Right lobe of liver (tissue), 6 donors: Measurements from ENCODE around the gene RSRP1. TPM values are rescaled to one million over a fixed set of nuclear protein-coding genes. Genes with fewer than 3 reads are reported as not detected.
"Not testable (repeated sequence)": the region's sequence is repeated elsewhere in the genome, so short reads cannot be mapped to it uniquely, and the experiment has no call there.

ENCODE experiments used
- ATAC-seq, 4 donors: fragments of 200-7000 bp; cut with Tn5 transposase; one replicate each; pipeline ENCODE4 v1.9.1; 2020; ENCODE audit warnings: mild to moderate bottlenecking in 4 of 4, moderate library complexity in 4 of 4
- DNase-seq, 3 donors: peaks; one replicate each; pipeline ENCODE4 v3.0.0-alpha.2; 2020
- H3K27ac ChIP-seq, 3 donors: fragments of 200-600 bp; one replicate each; pipeline ENCODE4 v1.8.0; 2022
- H3K27me3 ChIP-seq, 2 donors: fragments of 200-600 bp; one replicate each; pipeline ENCODE4 v1.8.0; 2022
- H3K36me3 ChIP-seq, 4 donors: fragments of 200-600 bp; sonication (generic) in 1 of 4; one replicate each; pipeline versions ENCODE4 v1.5.1 to v1.8.0; 2017 to 2022; ENCODE audit warnings: control low read depth in 1 of 4
- H3K4me1 ChIP-seq, 4 donors: fragments of 200-600 bp; sonication (generic) in 1 of 4; one replicate each; pipeline versions ENCODE4 v1.5.1 to v1.8.0; 2017 to 2022; ENCODE audit warnings: control low read depth in 1 of 4
- H3K4me3 ChIP-seq, 3 donors: fragments of 200-600 bp; one replicate each; pipeline ENCODE4 v1.8.0; 2022
- H3K9me3 ChIP-seq, 4 donors: fragments of 200-600 bp; sonication (generic) in 1 of 4; one replicate each; pipeline versions ENCODE4 v1.5.1 to v1.8.0; 2017 to 2022; ENCODE audit warnings: control low read depth in 1 of 4
- whole genome bisulfite sequencing: methylation state at CpG from one replicate; pipeline ENCODE4 v1.1.6; 2018; ENCODE audit warnings: low coverage, low lambda C conversion rate; ENCODE audit not compliant: insufficient coverage; ENCODE audit errors: missing lambda C conversion rate; 5-methylcytosine and 5-hydroxymethylcytosine counted together
- intact Hi-C, 2 donors: fragments of 100-400 bp; cut with DNase I; formaldehyde crosslinking; loops; one replicate each; pipeline versions ENCODE4 v1.11.2 to v1.14.1; 2022
- total RNA-seq, 6 experiments: library from RNA; depleted of rRNA in 2 of 6; stranded (reverse); fragments of >200 nt in 2 of 6; fragmentation: NEBNext Ultra II Directional in 3 of 6; extraction: Animal tissue kit (Norgen Biotek cat#: 25700) in 3 of 6; gene quantifications; one replicate each; pipeline versions ENCODE4 v1.1.0 to v1.2.4, GENCODE V29; 2016 to 2023
- donor health status: DM: no; HTN: yes; CAD: no.
- donor health status: DM: no; HTN: no; CAD: no.
- donor health status: DM: no; HTN: no; CAD: no.
- donor health status: DM: no; HTN: yes; CAD: no.
- donor health status: DM: no; HTN: yes; CAD: no.

The RSRP1 gene
- total RNA-seq, 6 experiments from 2014 or later, result 32.1 to 52.1 (median 40.2) TPM

DNA sequence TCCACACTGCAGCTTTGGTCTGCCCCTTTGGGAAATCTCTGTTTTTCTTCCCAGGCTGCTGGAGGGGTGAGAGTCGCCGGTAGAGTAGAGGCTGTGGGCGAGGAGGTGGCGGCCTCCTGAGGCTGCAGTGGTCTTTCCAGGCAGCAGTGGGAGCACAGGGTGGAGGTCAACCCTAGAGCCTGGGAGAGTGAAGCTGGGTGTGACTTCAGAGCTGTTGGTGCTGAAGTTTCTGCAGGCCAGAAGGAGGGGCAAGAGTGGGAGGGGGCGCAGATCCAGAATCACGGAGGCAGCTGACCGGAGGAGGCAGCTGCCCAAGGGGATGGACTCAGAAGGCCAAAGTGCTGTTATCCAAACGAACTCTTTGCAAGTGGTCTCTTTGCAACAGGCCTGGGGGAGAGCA lies 31.5 kb upstream of the RSRP1 start:
- DNase-seq, H3K4me1 ChIP-seq, ATAC-seq, H3K27me3 ChIP-seq, H3K9me3 ChIP-seq, H3K27ac ChIP-seq, H3K4me3 ChIP-seq, H3K36me3 ChIP-seq, intact Hi-C loops: not testable (repeated sequence)
- whole genome bisulfite sequencing, result no CpG with 5 or more reads among the region's 8 CpGs

DNA sequence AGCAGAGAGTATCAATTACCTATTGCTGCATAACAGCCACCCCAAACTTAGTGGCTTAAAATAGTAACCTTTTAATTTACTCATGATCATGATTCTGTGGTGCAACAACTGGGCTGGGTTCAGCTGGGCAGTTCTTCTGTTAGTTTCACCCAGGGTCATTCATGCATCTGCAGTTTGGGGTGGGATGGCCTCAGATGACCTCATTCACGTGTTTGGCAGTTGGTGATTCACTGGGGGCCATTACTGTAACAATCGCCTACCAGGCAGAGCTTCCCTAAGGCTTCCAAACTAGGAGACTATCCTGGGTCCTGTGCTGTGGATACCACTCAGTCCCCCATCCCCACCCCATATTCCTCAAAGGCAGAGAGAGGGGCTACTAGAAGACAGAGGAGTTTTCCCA lies 31.1 kb upstream of the RSRP1 start:
- H3K4me1 ChIP-seq, H3K27me3 ChIP-seq, ATAC-seq, intact Hi-C loops, DNase-seq, H3K36me3 ChIP-seq, H3K9me3 ChIP-seq, H3K27ac ChIP-seq, H3K4me3 ChIP-seq: not testable (repeated sequence)
- WGBS, result no CpG with 5 or more reads among the region's 2 CpGs

DNA sequence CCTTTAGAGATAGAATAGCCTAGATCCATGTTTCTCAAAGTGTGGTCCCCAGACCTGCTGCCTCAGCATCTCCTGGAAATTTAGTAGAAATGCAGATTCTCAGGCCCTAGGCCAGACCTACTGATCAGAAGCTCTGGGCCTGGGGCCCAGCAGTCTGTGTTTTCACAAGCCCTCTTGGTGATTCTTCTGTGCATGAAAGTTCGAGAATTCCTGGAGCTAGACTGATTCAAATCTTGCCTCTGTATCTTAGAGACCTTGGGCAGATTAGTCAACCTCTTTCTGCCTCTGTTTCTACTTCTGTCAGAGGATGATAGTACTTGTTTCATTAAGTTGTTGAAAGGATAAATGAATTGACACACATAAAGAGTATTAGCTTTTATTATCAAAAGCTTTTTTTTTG lies 30.0 kb upstream of the RSRP1 start:
- H3K9me3 ChIP-seq, ATAC-seq: not testable (repeated sequence)
- 43% methylated on average over 1 of the region's 1 CpG for WGBS

DNA sequence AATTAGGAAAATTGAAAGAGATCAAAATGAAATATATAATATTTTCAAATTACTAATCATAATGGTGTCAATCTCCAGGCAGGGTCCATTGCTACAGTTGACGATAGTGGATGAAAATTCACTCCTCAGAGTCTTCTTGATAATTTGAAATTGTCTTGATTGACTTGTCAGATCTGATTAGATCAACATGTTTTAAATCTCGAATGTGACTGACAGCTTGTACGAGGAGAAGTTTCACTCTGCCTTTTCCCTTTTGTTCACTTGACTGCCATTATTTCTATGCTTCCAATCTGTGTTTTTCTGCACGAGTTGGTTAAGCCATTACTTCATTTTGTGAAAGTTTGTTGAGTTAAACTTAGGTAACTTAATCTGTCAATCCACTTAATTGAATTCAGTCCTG lies 28.4 kb upstream of the RSRP1 start:
- H3K27me3 ChIP-seq, intact Hi-C loops, H3K9me3 ChIP-seq, DNase-seq, H3K4me1 ChIP-seq, H3K36me3 ChIP-seq, ATAC-seq, H3K4me3 ChIP-seq, H3K27ac ChIP-seq: not testable (repeated sequence)
- WGBS, result 38% methylated on average over 4 of the region's 4 CpGs

More for the DNA sequence above, 30.0 kb upstream of the RSRP1 start:
- H3K27me3 ChIP-seq, H3K27ac ChIP-seq, H3K4me3 ChIP-seq, intact Hi-C loops, H3K36me3 ChIP-seq, H3K4me1 ChIP-seq, DNase-seq: not testable (repeated sequence)

DNA sequence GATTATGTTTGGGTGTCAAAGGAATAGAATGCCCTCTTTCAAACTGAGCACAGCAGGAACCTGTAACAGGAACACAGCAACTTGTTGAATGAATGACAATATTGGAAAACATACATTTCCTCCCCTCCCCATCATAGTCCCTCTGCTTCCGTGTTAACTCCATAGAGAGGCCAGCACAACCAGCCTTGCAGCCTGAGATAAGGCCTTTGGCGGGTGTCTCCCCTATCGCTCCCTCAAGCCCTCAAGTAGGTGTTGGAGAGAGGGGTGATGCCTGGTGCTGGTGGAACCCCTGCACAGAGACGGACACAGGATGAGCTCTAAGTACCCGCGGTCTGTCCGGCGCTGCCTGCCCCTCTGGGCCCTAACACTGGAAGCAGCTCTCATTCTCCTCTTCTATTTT lies 25.0 kb upstream of the RSRP1 start, which contains the start of gene RHD:
Gene RHD, plus strand, starts transcription at position 272 of the 400 bp plus-strand sequence. Its CDS starts 39 bp downstream, at position 311.
- intact Hi-C loops, H3K36me3 ChIP-seq, H3K27me3 ChIP-seq, DNase-seq, H3K4me3 ChIP-seq, ATAC-seq, H3K27ac ChIP-seq, H3K9me3 ChIP-seq, H3K4me1 ChIP-seq: not testable (repeated sequence)
- WGBS, result no CpG with 5 or more reads among the region's 8 CpGs

DNA sequence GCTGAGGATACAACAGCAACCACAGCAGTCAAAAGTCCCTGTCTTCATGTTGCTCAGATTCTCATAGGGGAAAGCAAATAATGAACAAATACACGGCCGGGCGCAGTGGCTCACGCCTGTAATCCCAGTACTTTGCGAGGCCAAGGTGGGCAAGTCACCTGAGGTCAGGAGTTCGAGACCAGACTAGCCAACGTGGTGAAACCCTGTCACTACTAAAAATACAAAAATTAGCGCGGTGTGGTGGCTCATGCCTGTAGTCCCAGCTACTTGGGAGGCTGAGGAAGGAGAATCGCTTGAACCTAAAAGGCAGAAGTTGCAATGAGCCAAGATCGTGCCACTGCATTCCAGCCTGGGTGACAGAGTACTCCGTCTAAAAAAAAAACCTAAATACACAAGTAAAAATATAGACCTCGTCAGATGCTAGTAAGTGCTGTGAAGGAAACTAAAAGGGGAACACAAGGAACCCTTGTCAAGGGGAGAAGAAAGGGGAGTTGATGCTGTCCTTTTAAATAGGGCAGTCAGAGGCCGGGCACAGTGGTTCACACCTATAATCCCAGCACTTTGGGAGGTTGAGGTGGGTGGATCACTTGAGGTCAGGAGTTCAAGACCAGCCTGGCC lies 21.0 kb upstream of the RSRP1 start:
- DNase-seq, H3K27me3 ChIP-seq, intact Hi-C loops, H3K9me3 ChIP-seq, ATAC-seq, H3K36me3 ChIP-seq, H3K4me1 ChIP-seq, H3K27ac ChIP-seq: not testable (repeated sequence)
- H3K4me3 ChIP-seq, result peak overlapping the region in 1 of 3 donors; percentile 58
- 70% methylated on average over 2 of the region's 14 CpGs for WGBS

DNA sequence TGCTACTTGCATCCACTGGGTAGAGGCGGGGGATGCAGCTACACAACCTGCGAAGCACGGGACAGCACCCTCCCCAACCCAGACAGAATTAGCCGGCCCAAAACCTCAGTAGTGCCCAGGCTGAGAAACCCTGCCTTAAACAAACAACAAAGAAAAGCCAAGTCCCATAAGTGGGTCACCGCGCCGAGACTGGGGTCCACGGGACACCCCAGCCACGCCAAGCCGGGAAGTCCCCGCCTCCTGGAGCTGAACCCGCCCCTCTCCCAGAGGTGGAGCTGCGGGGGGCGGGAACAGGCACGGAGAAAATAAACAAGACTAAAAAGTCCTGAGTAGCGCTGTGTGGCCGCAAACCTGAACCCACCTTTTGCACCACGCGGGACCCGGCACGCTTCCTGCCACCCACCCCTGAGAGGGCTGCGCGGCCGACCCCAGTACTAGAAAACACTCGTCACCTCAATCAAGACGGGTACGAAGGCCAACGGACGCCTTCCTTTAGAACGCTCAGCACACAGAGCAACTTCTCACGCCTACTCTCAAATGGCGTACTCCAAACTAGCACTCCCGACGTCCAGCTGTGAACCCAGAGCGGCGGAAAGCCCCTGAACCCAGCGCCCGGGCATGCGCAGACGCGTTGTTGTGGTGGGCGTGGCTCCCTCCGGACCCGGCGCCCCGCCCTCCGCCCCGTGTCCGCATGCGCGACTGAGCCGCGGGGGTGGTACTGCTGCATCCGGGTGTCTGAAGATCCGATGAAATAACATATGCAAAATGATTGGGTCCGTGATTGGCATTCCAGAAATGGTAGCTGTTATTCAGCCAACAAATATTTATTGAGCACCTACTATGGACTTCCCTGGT lies 20.3 kb upstream of the RSRP1 start:
- H3K4me1 ChIP-seq, H3K36me3 ChIP-seq, intact Hi-C loops, H3K27me3 ChIP-seq, H3K9me3 ChIP-seq: not testable (repeated sequence)
- Histone ChIP-seq H3K4me3 (peak overlapping the region; percentile 16 to 58 (median 51)), H3K27ac (peak overlapping the region; percentile 60 to 79 (median 60))
- WGBS, result 0% methylated on average over 16 of the region's 56 CpGs
- DNase-seq (peak; percentile 69 to 88 (median 88)), ATAC-seq (peak; percentile 90 to 96 (median 94))
